AG04450 (cell line): ENCODE results near the gene PCDH18. TPM values are rescaled to one million over a fixed set of nuclear protein-coding genes. Genes with fewer than 3 reads are reported as not detected.
"Not testable (repeated sequence)": the region's sequence is repeated elsewhere in the genome, so short reads cannot be mapped to it uniquely, and the experiment has no call there.

Experiments used
- CTCF ChIA-PET: fragments of 300-600, 350-600 bp; formaldehyde crosslinking; extraction: SDS; loops from one replicate; lab custom pipeline; 2022; ENCODE audit warnings: antibody characterized with exemption, inconsistent platforms; lab: Charles Lee
- POLR2A ChIA-PET: fragments of 350-600 bp; formaldehyde crosslinking; extraction: SDS; loops from one replicate; lab custom pipeline; 2021; ENCODE audit warnings: antibody characterized with exemption, inconsistent platforms; lab: Yijun Ruan, JAX
- DNase-seq: peaks from one replicate; pipeline ENCODE4 v3.0.0-alpha.2; 2011; ENCODE audit warnings: low read depth, low spot score
- H3K27ac ChIP-seq: one replicate; pipeline ENCODE4 v1.5.1; 2012; ENCODE audit warnings: low read depth, low read length, control low read depth
- H3K27me3 ChIP-seq: one replicate; pipeline ENCODE4 v1.6.0; 2012; ENCODE audit warnings: low read length; ENCODE audit not compliant: control insufficient read depth, insufficient read depth
- H3K4me3 ChIP-seq: 2 replicates; pipeline ENCODE4 v1.5.1; 2011; ENCODE audit warnings: mild to moderate bottlenecking, low read depth, low read length, control low read depth
- H3K9me3 ChIP-seq: 2 replicates; pipeline ENCODE4 v1.5.1; 2012; ENCODE audit warnings: low read length; ENCODE audit not compliant: control insufficient read depth, insufficient read depth
- CTCF ChIP-seq: IDR thresholded peaks from 2 replicates; pipeline ENCODE4 v1.5.1; 2011; ENCODE audit warnings: low read depth, low read length, control low read depth, inconsistent platforms
- polyA plus RNA-seq: library from polyadenylated mRNA; depleted of rRNA; stranded (reverse); fragments of >200 nt; gene quantifications from 2 replicates; pipeline ENCODE4 v1.2.3, GENCODE V29; 2011

The PCDH18 gene
- polyA plus RNA-seq, 1 experiment = 255 TPM

- Histone ChIP-seq H3K4me3 (peak overlapping the region; percentile 18), H3K27me3 (no peaks in the 10 kb centered on the region), H3K9me3 (no peaks in the 10 kb centered on the region), H3K27ac (no peak overlapping the region)
- CTCF ChIA-PET = no interaction called here
- DNase-seq = no peak
- TF ChIP-seq CTCF = no peak
- POLR2A ChIA-PET = no interaction called here
These were observed 9.8 kb upstream of the PCDH18 start for GRCh38 chr4:137541876-137542646.

GRCh38 chr4:137541181-137541580 is 8.9 kb upstream of the PCDH18 start:
- CTCF ChIA-PET = no interaction called here
- Histone ChIP-seq H3K4me3 (no peak overlapping the region), H3K27ac (no peak overlapping the region), H3K27me3 (no peaks in the 10 kb centered on the region), H3K9me3 (no peaks in the 10 kb centered on the region)
- TF ChIP-seq CTCF = no peak
- DNase-seq = no peak
- POLR2A ChIA-PET = interaction anchor here (1.3 kb wide), 1 partner anchor 9 kb away, joined by 6 read pairs; the partner anchor contains the start of gene PCDH18

- no peak for TF ChIP-seq CTCF
- no peak for DNase-seq
- Histone ChIP-seq H3K27me3 (no peaks in the 10 kb centered on the region), H3K27ac (no peak overlapping the region), H3K9me3 (no peaks in the 10 kb centered on the region), H3K4me3 (no peak overlapping the region)
- ChIA-PET CTCF (interaction anchor here (0.6 to 1.1 kb wide), 3 partner anchors 9 to 1331 kb away, joined by 3 to 8 read pairs (median 4); partner anchors contain the start of gene PCDH18), POLR2A (interaction anchor here (0.6 to 1.3 kb wide), 2 partner anchors 8 to 317 kb away, joined by 3 to 6 read pairs; partner anchors contain the start of gene PCDH18)
These were observed 8.1 kb upstream of the PCDH18 start for GRCh38 chr4:137540356-137540755.

- Histone ChIP-seq H3K27ac (no peak overlapping the region), H3K9me3 (no peaks in the 10 kb centered on the region), H3K27me3 (no peaks in the 10 kb centered on the region), H3K4me3 (no peak overlapping the region)
- ChIA-PET POLR2A (no interaction called here), CTCF (no interaction called here)
- no peak for DNase-seq
- no peak for TF ChIP-seq CTCF
These were observed 6.2 kb upstream of the PCDH18 start for GRCh38 chr4:137538526-137538925.

- POLR2A ChIA-PET, DNase-seq, CTCF ChIA-PET, H3K27ac ChIP-seq, H3K27me3 ChIP-seq, H3K9me3 ChIP-seq, H3K4me3 ChIP-seq: not testable (repeated sequence)
These were observed 5.5 kb upstream of the PCDH18 start for GRCh38 chr4:137537807-137538206.
